Left renal cortex interstitium (tissue), 4 donors: ENCODE results near the gene FTO. TPM values are rescaled to one million over a fixed set of nuclear protein-coding genes. Genes with fewer than 3 reads are reported as not detected.

Source experiments
- DNase-seq, 4 donors: peaks; one replicate each; pipeline ENCODE4 v3.0.0-alpha.2; 2013; ENCODE audit warnings: low read depth in 4 of 4, low spot score in 2 of 4, missing footprints in 1 of 4
- polyA plus RNA-seq, 4 donors: library from polyadenylated mRNA; unstranded; fragments of 120-200 nt; gene quantifications; one replicate each; pipeline ENCODE4 v1.2.1, GENCODE V29; 2013; ENCODE audit not compliant: insufficient read length in 4 of 4

FTO gene
- polyA plus RNA-seq, 4 donors: 83.2 to 91.1 (median 86.2) TPM

- DNase-seq: no peak
These were observed 281.9 kb downstream of the FTO start for GRCh38 chr16:53985861-53986260.

- DNase-seq: no peak
These were observed 282.8 kb downstream of the FTO start for GRCh38 chr16:53986793-53987192.

- DNase-seq: no peak
These were observed 284.2 kb downstream of the FTO start for GRCh38 chr16:53988136-53988535.

GRCh38 chr16:53989597-53989996, 285.6 kb downstream of the FTO start:
- DNase-seq: no peak

GRCh38 chr16:53991754-53992378, 287.9 kb downstream of the FTO start:
- no peak for DNase-seq

GRCh38 chr16:53995378-53995777, 291.4 kb downstream of the FTO start:
- DNase-seq: no peak

- DNase-seq: no peak
These were observed 293.0 kb downstream of the FTO start for GRCh38 chr16:53996961-53997360.

GRCh38 chr16:53998024-53998810, 294.3 kb downstream of the FTO start:
- DNase-seq: no peak

- no peak for DNase-seq
These were observed 295.1 kb downstream of the FTO start for GRCh38 chr16:53998966-53999522.

- no peak for DNase-seq
These were observed 295.9 kb downstream of the FTO start for GRCh38 chr16:53999841-54000240.

GRCh38 chr16:54000361-54000760, 296.4 kb downstream of the FTO start:
- DNase-seq: no peak

- no peak for DNase-seq
These were observed 302.7 kb downstream of the FTO start for GRCh38 chr16:54006693-54007092.

- DNase-seq: no peak
These were observed 303.5 kb downstream of the FTO start for GRCh38 chr16:54007504-54007903.

- DNase-seq: no peak
These were observed 305.7 kb downstream of the FTO start for GRCh38 chr16:54009464-54010176.

GRCh38 chr16:54015147-54015546, 311.2 kb downstream of the FTO start:
- DNase-seq: no peak

GRCh38 chr16:54022362-54022761, 318.4 kb downstream of the FTO start:
- DNase-seq: no peak

- DNase-seq: no peak
These were observed 322.5 kb downstream of the FTO start for GRCh38 chr16:54026456-54026855.

- no peak for DNase-seq
These were observed 323.1 kb downstream of the FTO start for GRCh38 chr16:54027062-54027461.

- DNase-seq: no peak
These were observed 323.6 kb downstream of the FTO start for GRCh38 chr16:54027558-54027957.

GRCh38 chr16:54027995-54028394, 324.0 kb downstream of the FTO start:
- no peak for DNase-seq

- no peak for DNase-seq
These were observed 326.5 kb downstream of the FTO start for GRCh38 chr16:54030451-54030850.
